HG03103 (cell line): ENCODE data around the gene UNC79.

Experiments used
- ATAC-seq: cut with Tn5 transposase; IDR thresholded peaks from one replicate; pipeline ENCODE4 v1.9.1; 2021; ENCODE audit warnings: low read depth; ENCODE audit not compliant: unreplicated experiment

Gene UNC79

GRCh38 chr14:93703941-93704340, 273.2 kb downstream of the UNC79 start:
- ATAC-seq, result no peak

GRCh38 chr14:93705513-93706156, 274.9 kb downstream of the UNC79 start:
- no peak for ATAC-seq

GRCh38 chr14:93706360-93706955, 275.7 kb downstream of the UNC79 start:
- ATAC-seq, result no peak

GRCh38 chr14:93707475-93707874, 276.7 kb downstream of the UNC79 start:
- no peak for ATAC-seq

GRCh38 chr14:93708311-93708734, 277.6 kb downstream of the UNC79 start:
- ATAC-seq, result no peak

GRCh38 chr14:93708800-93709199, 278.1 kb downstream of the UNC79 start:
- ATAC-seq, result no peak

GRCh38 chr14:93709249-93709648, 278.5 kb downstream of the UNC79 start:
- ATAC-seq, result no peak

GRCh38 chr14:93712079-93712837, 281.5 kb downstream of the UNC79 start:
- no peak for ATAC-seq

- no peak for ATAC-seq
Measured at GRCh38 chr14:93712838-93713724, 282.3 kb downstream of the UNC79 start.

GRCh38 chr14:93713726-93714405, 283.1 kb downstream of the UNC79 start:
- ATAC-seq, result no peak

GRCh38 chr14:93714605-93715004, 283.9 kb downstream of the UNC79 start:
- no peak for ATAC-seq

GRCh38 chr14:93715279-93715927, 284.7 kb downstream of the UNC79 start:
- ATAC-seq, result no peak

GRCh38 chr14:93716002-93716745, 285.4 kb downstream of the UNC79 start:
- ATAC-seq, result no peak

GRCh38 chr14:93716746-93717667, 286.3 kb downstream of the UNC79 start:
- no peak for ATAC-seq

GRCh38 chr14:93717668-93718320, 287.1 kb downstream of the UNC79 start:
- no peak for ATAC-seq

- ATAC-seq, result no peak
Measured at GRCh38 chr14:93719256-93719655, 288.5 kb downstream of the UNC79 start.

GRCh38 chr14:93720076-93720815, 289.5 kb downstream of the UNC79 start:
- no peak for ATAC-seq
